GM12873 (cell line): ENCODE measurements around the gene SCFD2.

ENCODE experiments used
- TF ChIP-seq, protein P1 (sequence below): IDR thresholded peaks from 2 replicates; pipeline ENCODE4 v1.5.1; 2012; ENCODE audit warnings: low read depth, mild to moderate bottlenecking, moderate library complexity, low read length, control low read depth; ENCODE audit not compliant: insufficient read depth; ENCODE audit errors: missing control alignments

The SCFD2 gene

GRCh38 chr4:52945982-52946381 is 419.9 kb downstream of the SCFD2 start:
- TF ChIP-seq, protein P1, sequence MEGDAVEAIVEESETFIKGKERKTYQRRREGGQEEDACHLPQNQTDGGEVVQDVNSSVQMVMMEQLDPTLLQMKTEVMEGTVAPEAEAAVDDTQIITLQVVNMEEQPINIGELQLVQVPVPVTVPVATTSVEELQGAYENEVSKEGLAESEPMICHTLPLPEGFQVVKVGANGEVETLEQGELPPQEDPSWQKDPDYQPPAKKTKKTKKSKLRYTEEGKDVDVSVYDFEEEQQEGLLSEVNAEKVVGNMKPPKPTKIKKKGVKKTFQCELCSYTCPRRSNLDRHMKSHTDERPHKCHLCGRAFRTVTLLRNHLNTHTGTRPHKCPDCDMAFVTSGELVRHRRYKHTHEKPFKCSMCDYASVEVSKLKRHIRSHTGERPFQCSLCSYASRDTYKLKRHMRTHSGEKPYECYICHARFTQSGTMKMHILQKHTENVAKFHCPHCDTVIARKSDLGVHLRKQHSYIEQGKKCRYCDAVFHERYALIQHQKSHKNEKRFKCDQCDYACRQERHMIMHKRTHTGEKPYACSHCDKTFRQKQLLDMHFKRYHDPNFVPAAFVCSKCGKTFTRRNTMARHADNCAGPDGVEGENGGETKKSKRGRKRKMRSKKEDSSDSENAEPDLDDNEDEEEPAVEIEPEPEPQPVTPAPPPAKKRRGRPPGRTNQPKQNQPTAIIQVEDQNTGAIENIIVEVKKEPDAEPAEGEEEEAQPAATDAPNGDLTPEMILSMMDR, result no peak

DNA sequence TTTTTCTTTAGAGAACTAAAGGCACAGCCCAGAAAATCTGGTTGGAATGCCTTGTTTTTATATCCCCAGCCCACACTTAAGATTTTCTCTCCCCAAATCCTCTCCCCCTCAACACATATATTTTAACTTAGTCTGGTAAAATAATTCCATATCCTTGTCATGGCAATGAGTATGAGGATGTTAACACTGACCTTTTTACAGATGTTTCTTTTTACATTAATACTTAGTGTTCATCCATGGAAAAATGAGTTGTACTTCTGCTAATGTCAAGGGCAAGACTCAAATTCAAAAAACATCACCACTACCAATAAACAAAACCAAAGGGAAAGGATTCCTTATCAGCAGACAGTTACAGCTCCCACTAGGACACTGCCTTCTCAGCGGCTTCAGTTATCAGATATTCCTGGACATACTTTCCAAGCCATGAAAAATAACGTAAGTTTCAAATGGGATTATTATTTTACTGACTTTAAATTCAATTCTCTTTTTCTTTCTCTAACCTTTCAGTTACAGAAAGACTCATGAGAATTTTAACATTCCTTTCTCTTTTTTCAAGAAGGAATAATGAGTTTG is 420.4 kb downstream of the SCFD2 start:
- TF ChIP-seq, protein P1, result no peak

DNA sequence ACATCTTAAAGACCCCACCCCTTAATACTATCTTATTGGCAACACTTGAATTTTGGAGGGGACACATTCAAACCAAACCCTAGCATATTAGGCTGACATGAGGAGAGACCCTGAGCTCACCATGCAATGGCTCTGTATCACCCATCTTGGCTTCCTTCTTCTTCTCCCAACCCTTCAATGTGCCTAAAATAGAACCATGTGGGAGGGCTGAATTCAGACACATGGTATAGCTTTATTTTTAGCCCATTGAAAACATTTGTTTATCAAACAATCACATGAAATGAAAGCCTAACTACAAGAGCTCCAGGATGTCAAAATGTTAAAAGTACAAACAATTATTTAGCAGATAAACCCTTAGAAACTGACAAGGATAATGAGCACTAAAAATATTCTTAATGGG is 422.2 kb downstream of the SCFD2 start:
- TF ChIP-seq, protein P1, result no peak

DNA sequence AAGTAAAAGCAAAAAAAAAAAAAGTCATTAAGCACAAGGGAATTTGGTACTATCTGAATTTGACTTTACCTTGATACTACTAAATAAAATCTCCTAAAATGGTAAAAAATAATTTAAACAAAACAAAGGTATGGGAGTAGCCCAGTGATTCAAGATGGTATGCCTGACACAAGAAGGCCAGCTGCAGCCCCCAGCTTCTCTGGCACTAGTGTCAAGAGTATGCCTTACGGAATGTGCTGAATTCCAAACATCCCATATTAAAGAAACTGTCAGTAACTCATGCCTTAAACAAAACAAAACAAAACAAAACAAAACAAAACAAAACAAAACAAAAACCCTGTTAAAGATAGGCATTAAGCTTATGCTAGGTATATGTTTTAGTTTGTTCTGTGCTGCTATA is 422.9 kb downstream of the SCFD2 start:
- TF ChIP-seq, protein P1, result no peak

DNA sequence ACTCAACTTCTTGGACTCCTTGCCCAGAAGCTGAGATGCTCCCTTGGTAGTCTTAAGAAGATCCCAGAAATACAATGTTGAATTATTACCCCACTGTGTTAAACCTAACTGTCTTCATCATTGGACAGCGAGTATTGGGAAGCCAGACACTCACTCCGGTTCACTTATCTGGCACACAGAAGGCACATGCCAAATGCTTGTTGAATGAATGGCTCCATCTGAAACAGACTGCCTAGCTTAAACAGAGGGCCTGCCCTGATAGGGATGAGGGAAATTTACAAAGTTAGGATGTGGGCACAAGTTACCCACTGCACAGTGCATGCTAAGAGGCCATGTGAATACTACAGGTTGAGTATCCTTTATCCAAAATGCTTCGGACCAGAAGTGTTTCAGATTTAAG is 424.4 kb downstream of the SCFD2 start:
- TF ChIP-seq, protein P1, result no peak

GRCh38 chr4:52939739-52940138 is 426.1 kb downstream of the SCFD2 start:
- TF ChIP-seq, protein P1, result no peak

GRCh38 chr4:52939325-52939724 is 426.5 kb downstream of the SCFD2 start:
- TF ChIP-seq, protein P1, result no peak
